Esophagus squamous epithelium (tissue), 5 donors: Measurements from ENCODE around the gene COL28A1. TPM values are rescaled to one million over a fixed set of nuclear protein-coding genes. Genes with fewer than 3 reads are reported as not detected.

ENCODE experiments used
- DNase-seq: peaks from one replicate; lab custom pipeline; 2025; lab: John Stamatoyannopoulos, UW
- H3K27ac ChIP-seq, 4 donors: fragments of 200-600 bp; sonication (generic); one replicate each; pipeline ENCODE4 v1.5.1; 2016 to 2019; ENCODE audit warnings: mild to moderate bottlenecking in 1 of 4
- H3K27me3 ChIP-seq, 4 donors: fragments of 200-600 bp; sonication (generic); 1 replicate in 3 of 4; 2 replicates in 1 of 4; pipeline versions ENCODE4 v1.5.1 to v1.6.0; 2017 to 2021; ENCODE audit warnings: antibody characterized with exemption in 1 of 4
- H3K36me3 ChIP-seq, 3 donors: fragments of 200-600 bp; sonication (generic); one replicate each; pipeline ENCODE4 v1.5.1; 2016 to 2019
- H3K4me1 ChIP-seq, 3 donors: fragments of 200-600 bp; sonication (generic); one replicate each; pipeline ENCODE4 v1.5.1; 2017 to 2019
- H3K4me3 ChIP-seq, 4 donors: fragments of 200-600 bp; sonication (generic); 1 replicate in 3 of 4; 2 replicates in 1 of 4; pipeline ENCODE4 v1.5.1; 2016 to 2019; ENCODE audit warnings: mild to moderate bottlenecking in 2 of 4, moderate library complexity in 1 of 4
- H3K9me3 ChIP-seq, 3 donors: fragments of 200-600 bp; sonication (generic); one replicate each; pipeline ENCODE4 v1.5.1; 2016 to 2019
- POLR2A ChIP-seq, 4 donors: fragments of 450-650 bp; IDR thresholded peaks; one replicate each; pipeline ENCODE4 v1.6.1; 2017; ENCODE audit warnings: antibody characterized with exemption in 4 of 4, mild to moderate bottlenecking in 4 of 4, moderate library complexity in 3 of 4
- WGBS, 2 donors: methylation state at CpG; one replicate each; pipeline ENCODE4 v1.1.5; 2018; 5-methylcytosine and 5-hydroxymethylcytosine counted together
- intact Hi-C: fragments of 100-400 bp; cut with DNase I; formaldehyde crosslinking; loops from one replicate; pipeline ENCODE4 v1.15.0; 2022
- total RNA-seq, 4 donors: library from RNA; depleted of rRNA; stranded (reverse); fragments of >200 nt; gene quantifications; one replicate each; pipeline ENCODE4 v1.1.0, GENCODE V29; 2016
- TF ChIP-seq, protein P1 (sequence below), 6 experiments: fragments of 450-650 bp in 4 of 6; fragments of 200-600 bp in 2 of 6; sonication (generic) in 2 of 6; IDR thresholded peaks; one replicate each; pipeline ENCODE4 v1.5.1; 2016 to 2019; ENCODE audit warnings: antibody characterized with exemption in 6 of 6, mild to moderate bottlenecking in 4 of 6, moderate library complexity in 4 of 6
- donor health status: DM: yes; HTN: yes; CAD: no.

The COL28A1 gene
- 1 to 10 TPM in 1 of 4 donors, under 1 TPM in 3; 0.11 to 3.1 (median 0.40) TPM for total RNA-seq

DNA sequence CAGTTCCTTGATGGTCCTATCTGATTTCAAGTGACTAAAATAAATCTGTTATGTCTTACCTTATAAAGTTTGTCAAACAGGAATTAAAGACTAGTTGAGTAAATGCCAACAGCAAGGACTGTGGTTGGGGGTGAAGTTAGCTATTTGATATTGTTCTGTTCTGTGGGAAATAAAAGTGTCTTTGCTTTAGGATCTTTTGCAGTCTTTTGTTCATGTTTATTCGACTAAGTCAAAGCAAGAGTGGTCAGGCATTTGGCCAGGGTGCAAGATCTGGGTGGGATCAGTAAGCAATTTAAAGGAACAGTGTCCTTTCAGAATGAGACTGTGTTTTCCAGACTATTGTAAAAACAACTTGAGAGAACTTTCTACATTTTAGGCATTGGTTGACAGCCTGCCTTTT is at the start of gene COL28A1:
Gene COL28A1, minus strand, starts transcription at position 183 of the 400 bp plus-strand sequence. CDS start 2,998 bp downstream, outside the sequence.
- Histone ChIP-seq H3K9me3 (no peaks in the 10 kb centered on the region), H3K4me1 (no peaks in the 10 kb centered on the region), H3K27me3 (no peaks in the 10 kb centered on the region), H3K36me3 (no peaks in the 10 kb centered on the region), H3K27ac (no peak within 1 kb of the TSS), H3K4me3 (no peak within 1 kb of the TSS)
- WGBS, 2 donors = 6 to 21% methylated on average over 1 of the region's 1 CpG
- intact Hi-C loops = loop anchor here (5.0 to 10.0 kb wide), 2 partner anchors 113 to 431 kb away; no protein-coding TSS in a partner anchor
- DNase-seq = no peak
- no peak for TF ChIP-seq POLR2A (IDR thresholded peaks at IDR 0.05)
- TF ChIP-seq, protein P1, sequence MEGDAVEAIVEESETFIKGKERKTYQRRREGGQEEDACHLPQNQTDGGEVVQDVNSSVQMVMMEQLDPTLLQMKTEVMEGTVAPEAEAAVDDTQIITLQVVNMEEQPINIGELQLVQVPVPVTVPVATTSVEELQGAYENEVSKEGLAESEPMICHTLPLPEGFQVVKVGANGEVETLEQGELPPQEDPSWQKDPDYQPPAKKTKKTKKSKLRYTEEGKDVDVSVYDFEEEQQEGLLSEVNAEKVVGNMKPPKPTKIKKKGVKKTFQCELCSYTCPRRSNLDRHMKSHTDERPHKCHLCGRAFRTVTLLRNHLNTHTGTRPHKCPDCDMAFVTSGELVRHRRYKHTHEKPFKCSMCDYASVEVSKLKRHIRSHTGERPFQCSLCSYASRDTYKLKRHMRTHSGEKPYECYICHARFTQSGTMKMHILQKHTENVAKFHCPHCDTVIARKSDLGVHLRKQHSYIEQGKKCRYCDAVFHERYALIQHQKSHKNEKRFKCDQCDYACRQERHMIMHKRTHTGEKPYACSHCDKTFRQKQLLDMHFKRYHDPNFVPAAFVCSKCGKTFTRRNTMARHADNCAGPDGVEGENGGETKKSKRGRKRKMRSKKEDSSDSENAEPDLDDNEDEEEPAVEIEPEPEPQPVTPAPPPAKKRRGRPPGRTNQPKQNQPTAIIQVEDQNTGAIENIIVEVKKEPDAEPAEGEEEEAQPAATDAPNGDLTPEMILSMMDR (IDR thresholded peaks at IDR 0.05) = no peak

DNA sequence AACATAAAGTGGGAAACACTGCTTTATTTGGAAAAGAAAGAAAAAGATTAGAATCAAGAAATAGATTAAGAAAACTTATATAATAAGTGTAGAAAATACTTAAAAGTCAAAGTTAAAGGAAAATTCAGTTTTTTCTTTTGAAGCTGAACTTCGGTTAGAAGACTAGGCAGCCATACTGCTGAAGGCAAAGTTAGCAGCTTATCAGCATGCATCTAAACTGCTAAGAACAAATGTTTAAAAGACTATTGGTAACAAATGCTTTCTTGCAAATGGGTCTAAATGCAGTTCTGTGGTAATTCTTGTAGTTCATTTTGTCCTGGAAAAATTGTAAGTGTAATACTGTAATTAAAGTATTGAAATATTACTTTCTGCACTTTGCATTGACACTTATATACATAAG is 49.0 kb upstream of the COL28A1 start:
- intact Hi-C loops = no loop called here
- H3K36me3 ChIP-seq = peaks cover 0 to 25% (median 0%) of the 10 kb centered on the region in 3 donors
- H3K27me3 ChIP-seq = no peaks in the 10 kb centered on the region
- no peak overlapping the region for H3K27ac ChIP-seq
- no peaks in the 10 kb centered on the region for H3K9me3 ChIP-seq
- no peak for DNase-seq
- no peak overlapping the region for H3K4me3 ChIP-seq
- peaks cover 0 to 8% (median 0%) of the 10 kb centered on the region in 3 donors for H3K4me1 ChIP-seq
- TF ChIP-seq, protein P1 (IDR thresholded peaks at IDR 0.05) = no peak
- no peak for TF ChIP-seq POLR2A (IDR thresholded peaks at IDR 0.05)
- 79 to 91% methylated on average over 1 of the region's 1 CpG for whole genome bisulfite sequencing, 2 donors

DNA sequence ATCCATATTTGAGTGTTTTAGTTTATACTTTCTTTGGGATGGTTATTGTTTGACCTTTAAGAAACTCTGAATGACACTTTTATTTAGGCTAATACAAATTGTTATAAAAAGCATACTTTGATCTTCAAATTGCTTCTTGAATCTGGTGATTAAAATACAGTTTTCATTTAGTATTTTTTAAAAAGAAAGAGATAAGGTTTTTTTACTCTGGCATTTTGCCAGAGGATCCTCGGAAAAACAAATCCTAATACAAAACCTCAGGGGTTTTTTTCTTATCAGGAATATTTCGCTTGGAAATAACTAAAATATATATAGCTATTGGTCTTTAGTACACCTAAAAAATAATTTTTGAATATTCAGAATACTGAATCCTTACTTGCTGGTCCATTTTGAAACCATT is 48.1 kb upstream of the COL28A1 start:
- Histone ChIP-seq H3K9me3 (no peaks in the 10 kb centered on the region), H3K27me3 (no peaks in the 10 kb centered on the region), H3K4me3 (no peak overlapping the region), H3K27ac (no peak overlapping the region), H3K36me3 (peaks cover 0 to 22% (median 0%) of the 10 kb centered on the region in 3 donors), H3K4me1 (peaks cover 0 to 8% (median 0%) of the 10 kb centered on the region in 3 donors)
- no peak for DNase-seq
- WGBS, 2 donors = 86% methylated on average over 2 of the region's 2 CpGs
- TF ChIP-seq, protein P1 (IDR thresholded peaks at IDR 0.05) = no peak
- TF ChIP-seq POLR2A (IDR thresholded peaks at IDR 0.05) = no peak
- intact Hi-C loops = no loop called here

DNA sequence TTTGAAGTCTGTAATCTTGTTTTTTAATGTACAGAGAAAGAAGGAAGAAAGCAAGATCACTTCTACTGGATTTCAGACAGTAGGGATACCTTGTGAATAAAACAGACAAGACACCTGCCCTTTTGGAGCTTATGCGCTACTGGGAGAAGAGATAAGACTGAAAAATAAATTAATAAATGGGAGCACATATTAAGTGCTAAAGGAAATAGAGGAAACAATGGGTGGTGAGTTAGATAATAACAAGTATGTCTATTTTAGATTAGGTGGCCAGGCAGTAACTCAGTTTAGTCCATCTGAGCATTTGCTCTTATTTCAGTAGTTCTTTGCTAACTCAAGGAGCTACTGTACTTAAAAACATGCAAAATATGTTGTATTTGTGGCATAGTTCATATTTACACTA is 46.9 kb upstream of the COL28A1 start:
- intact Hi-C loops = no loop called here

GRCh38 chr7:7581531-7582179 is 46.0 kb upstream of the COL28A1 start:
- Histone ChIP-seq H3K27me3 (no peaks in the 10 kb centered on the region), H3K36me3 (peaks cover 0 to 24% (median 0%) of the 10 kb centered on the region in 3 donors), H3K27ac (no peak overlapping the region), H3K9me3 (no peaks in the 10 kb centered on the region), H3K4me1 (peaks cover 0 to 8% (median 0%) of the 10 kb centered on the region in 3 donors), H3K4me3 (no peak overlapping the region)
- TF ChIP-seq POLR2A (IDR thresholded peaks at IDR 0.05) = no peak
- TF ChIP-seq, protein P1 (IDR thresholded peaks at IDR 0.05) = no peak
- DNase-seq = no peak
- 54 to 66% methylated on average over 10 of the region's 10 CpGs for WGBS, 2 donors
- intact Hi-C loops = no loop called here

More for the DNA sequence above, 46.9 kb upstream of the COL28A1 start:
- Histone ChIP-seq H3K4me3 (no peak overlapping the region), H3K27ac (no peak overlapping the region), H3K4me1 (peaks cover 0 to 8% (median 0%) of the 10 kb centered on the region in 3 donors), H3K9me3 (no peaks in the 10 kb centered on the region), H3K36me3 (peaks cover 0 to 22% (median 0%) of the 10 kb centered on the region in 3 donors), H3K27me3 (no peaks in the 10 kb centered on the region)
- 90 to 91% methylated on average over 1 of the region's 1 CpG for WGBS, 2 donors
- TF ChIP-seq POLR2A (IDR thresholded peaks at IDR 0.05) = no peak
- TF ChIP-seq, protein P1 (IDR thresholded peaks at IDR 0.05) = no peak
- no peak for DNase-seq
